Measurements from ENCODE around the gene PPFIA1. TPM values are rescaled to one million over a fixed set of nuclear protein-coding genes. Genes with fewer than 3 reads are reported as not detected.

Gene PPFIA1
- polyA plus RNA-seq, 1 of the 3 experiments (the other 2 are of a cell fraction), result 37.4 TPM

GRCh38 chr11:70381872-70382861, 111.7 kb downstream of the PPFIA1 start:
- Histone ChIP-seq H4K20me1 (ENCODE audit: insufficient read depth) (no peaks in the 10 kb centered on the region; the same call in 1 of the 2 replicates), H3F3A (replicated peaks; ENCODE audit: insufficient read depth) (no peaks in the 10 kb centered on the region), H3K4me3 (ENCODE audit: low read depth in 2 of 2, low read length in 1 of 2) (no peak overlapping the region), H3K27ac (ENCODE audit: low read depth in 2 of 2, low read length in 1 of 2) (0 out of 4 replicates have a peak overlapping the region, but pooled peaks of 1 of the 2 experiments have one; percentile 5), H3K9me3 (no peaks in the 10 kb centered on the region), H3K27me3 (ENCODE audit: insufficient read depth) (no peaks in the 10 kb centered on the region), H3K36me3 (replicated peaks in 1 of 2; ENCODE audit: control insufficient read depth in 1 of 2, insufficient read depth in 2 of 2, low read length in 1 of 2) (peaks cover 37 to 45% of the 10 kb centered on the region in 2 experiments), H2AFZ (ENCODE audit: low read depth) (no peak overlapping the region), H3K79me2 (ENCODE audit: insufficient read depth) (no peaks in the 10 kb centered on the region; the same call in none of the 2 replicates), H3K4me2 (no peak overlapping the region), H3K4me1 (ENCODE audit: control insufficient read depth in 1 of 2, insufficient read depth in 2 of 2, low read depth in 1 of 2, low read length in 1 of 2) (peaks cover 7 to 15% of the 10 kb centered on the region in 2 experiments; a peak in 1 of 4 replicates), H3K9ac (no peak overlapping the region), H3K9me2 (no peaks in the 10 kb centered on the region)
- no peak for TF ChIP-seq RXRA (IDR thresholded peaks at IDR 0.05; ENCODE audit: borderline replicate concordance, low read depth)
- no peak for TF ChIP-seq PBX3 (IDR thresholded peaks at IDR 0.05)
- no peak for TF ChIP-seq EP300 (IDR thresholded peaks at IDR 0.05; ENCODE audit: borderline replicate concordance in 1 of 2, low read depth in 1 of 2, low read length in 1 of 2)
- TF ChIP-seq RFX5 (IDR thresholded peaks at IDR 0.05; ENCODE audit: low read length), result no peak
- TF ChIP-seq USF1 (IDR thresholded peaks at IDR 0.05; ENCODE audit: borderline replicate concordance, low read depth), result no peak
- TF ChIP-seq RAD21 (IDR thresholded peaks at IDR 0.05; ENCODE audit: low read length), result no peak
- TF ChIP-seq GATA2 (CRISPR knock-in tag; IDR thresholded peaks at IDR 0.05), result no peak
- no peak for TF ChIP-seq MXI1 (IDR thresholded peaks at IDR 0.05; ENCODE audit: low read depth, low read length)
- no peak for TF ChIP-seq JUND (IDR thresholded peaks at IDR 0.05)
- no peak for TF ChIP-seq YY1 (IDR thresholded peaks at IDR 0.05; ENCODE audit: low read depth)
- TF ChIP-seq TAF1 (IDR thresholded peaks at IDR 0.05; ENCODE audit: borderline replicate concordance, low read depth, low read length), result no peak
- no peak for TF ChIP-seq RCOR1 (IDR thresholded peaks at IDR 0.05; ENCODE audit: low read length)
- TF ChIP-seq MAX (IDR thresholded peaks at IDR 0.05; ENCODE audit: low read depth), result no peak
- TF ChIP-seq MEF2A (IDR thresholded peaks at IDR 0.05; ENCODE audit: borderline replicate concordance, low read depth), result no peak
- TF ChIP-seq IRF3 (IDR thresholded peaks at IDR 0.05; ENCODE audit: low read depth, low read length), result no peak
- DNase-seq, result no peak
- 87% methylated on average over 15 of the region's 15 CpGs for WGBS (ENCODE audit: low lambda C conversion rate)
- ChIA-PET CTCF (no interaction called here), POLR2A (no interaction called here)
